ENCODE results near the gene CHST15. TPM values are rescaled to one million over a fixed set of nuclear protein-coding genes. Genes with fewer than 3 reads are reported as not detected.

Gene CHST15
- total and polyA plus RNA-seq, 8 donors: 4.8 to 17.3 (median 12.4) TPM

GRCh38 chr10:124138195-124138882 lies 44.9 kb upstream of the CHST15 start:
- TF ChIP-seq CTCF (IDR thresholded peaks at IDR 0.05): no peak

DNA sequence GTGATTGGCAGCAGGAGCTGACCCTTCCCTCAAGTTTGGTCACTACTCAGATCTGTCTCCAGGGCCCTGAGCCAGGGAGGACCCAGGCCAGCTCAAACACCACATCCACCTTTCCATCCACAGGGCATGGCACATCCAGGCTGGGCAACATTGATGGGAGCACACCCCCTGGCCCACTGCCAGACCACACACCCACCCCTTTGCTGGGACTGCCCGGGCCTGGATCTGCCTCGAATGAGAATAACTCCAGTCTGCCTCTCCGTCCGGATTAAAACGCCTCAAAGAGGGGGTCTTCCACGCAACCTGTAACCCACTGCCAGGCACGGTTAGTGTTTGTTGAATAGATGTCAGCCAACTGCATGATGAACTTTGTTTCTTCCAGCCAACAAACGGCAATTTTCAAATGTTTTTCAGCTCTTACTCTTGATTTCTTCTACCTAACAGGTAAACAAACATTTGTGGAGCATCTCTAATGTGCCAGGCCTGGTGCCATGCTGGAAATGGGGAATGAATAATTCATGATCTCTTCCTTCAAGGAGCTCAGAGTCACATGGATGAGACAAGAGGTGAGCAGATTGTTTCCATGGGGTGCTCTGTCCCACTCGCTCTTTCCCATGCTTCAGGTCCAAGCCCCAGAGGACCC lies 41.0 kb upstream of the CHST15 start:
- no peak for TF ChIP-seq CTCF (IDR thresholded peaks at IDR 0.05)
- WGBS, 2 donors: 78 to 84% methylated on average over 9 of the region's 9 CpGs
- Histone ChIP-seq H3K27me3 (no peaks in the 10 kb centered on the region), H3K4me1 (no peaks in the 10 kb centered on the region), H3K27ac (no peak overlapping the region), H3K36me3 (no peaks in the 10 kb centered on the region), H3K9me3 (no peaks in the 10 kb centered on the region), H3K4me3 (no peak overlapping the region)
- DNase-seq: no peak
- intact Hi-C loops (cut with DNase I): no loop called here
- ATAC-seq: no peak
- no peak for FAIRE-seq

More at GRCh38 chr10:124138195-124138882, 44.9 kb upstream of the CHST15 start:
- no peaks in the 10 kb centered on the region for H3K9me3 ChIP-seq
- FAIRE-seq (no peak), ATAC-seq (peak; percentile 60 to 91 (median 77)), DNase-seq (peak in 2 of 6 donors; percentile 13 to 52)
- peak overlapping the region in 3 of 4 donors; percentile 37 to 42 (median 38) for H3K27ac ChIP-seq
- intact Hi-C loops (cut with DNase I): no loop called here
- H3K36me3 ChIP-seq: no peaks in the 10 kb centered on the region
- no peaks in the 10 kb centered on the region for H3K4me1 ChIP-seq
- 55 to 60% methylated on average over 3 of the region's 3 CpGs for WGBS, 2 donors
- H3K27me3 ChIP-seq: no peaks in the 10 kb centered on the region
- no peak overlapping the region for H3K4me3 ChIP-seq

DNA sequence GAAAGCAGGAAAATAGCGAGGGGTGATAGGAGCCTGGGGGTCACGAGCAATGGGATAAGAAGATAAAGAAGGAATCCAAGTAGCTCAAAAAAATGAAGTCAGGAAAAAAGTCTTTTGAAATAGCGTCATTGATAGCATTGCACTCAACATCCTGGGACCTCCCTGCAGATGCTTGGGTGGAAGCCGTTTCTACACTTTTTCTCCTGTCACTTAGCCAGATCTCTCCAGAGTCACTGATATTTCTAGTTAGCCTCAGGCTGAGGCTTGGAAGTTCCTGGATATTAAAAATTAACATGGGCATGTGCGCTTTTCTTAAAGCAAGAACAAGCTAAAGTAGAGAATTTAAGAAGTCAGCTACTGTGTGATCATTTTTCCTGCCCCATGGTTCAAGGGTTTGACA lies 39.5 kb upstream of the CHST15 start:
- DNase-seq (no peak), FAIRE-seq (no peak), ATAC-seq (no peak)
- Histone ChIP-seq H3K9me3 (no peaks in the 10 kb centered on the region), H3K4me3 (no peak overlapping the region), H3K4me1 (no peaks in the 10 kb centered on the region), H3K27me3 (no peaks in the 10 kb centered on the region), H3K27ac (no peak overlapping the region), H3K36me3 (no peaks in the 10 kb centered on the region)
- WGBS, 2 donors: 48 to 61% methylated on average over 5 of the region's 5 CpGs
- no peak for TF ChIP-seq CTCF (IDR thresholded peaks at IDR 0.05)
- intact Hi-C loops (cut with DNase I): no loop called here

DNA sequence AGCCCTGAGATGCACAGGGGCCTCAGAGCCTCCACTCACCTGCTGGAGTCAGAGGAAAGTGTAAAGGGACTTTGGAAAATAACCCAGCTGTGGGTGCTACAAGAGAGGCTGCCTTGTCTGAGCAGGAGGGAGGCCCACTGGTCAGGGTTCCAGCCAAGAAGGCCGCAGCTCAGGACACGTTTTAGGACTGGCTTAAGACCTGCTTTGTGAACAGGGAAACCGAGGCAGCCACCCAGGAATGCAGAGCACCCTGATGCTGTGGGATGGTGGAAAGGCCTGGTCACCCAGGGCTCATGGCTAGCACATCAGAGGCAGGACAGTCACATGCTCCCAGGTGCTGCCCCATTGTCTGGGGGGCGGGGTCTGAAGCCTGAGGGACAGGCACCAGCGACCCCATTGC lies 38.9 kb upstream of the CHST15 start:
- Histone ChIP-seq H3K4me3 (no peak overlapping the region), H3K4me1 (no peaks in the 10 kb centered on the region), H3K9me3 (no peaks in the 10 kb centered on the region), H3K27ac (no peak overlapping the region), H3K36me3 (no peaks in the 10 kb centered on the region), H3K27me3 (no peaks in the 10 kb centered on the region)
- intact Hi-C loops (cut with DNase I): no loop called here
- no peak for DNase-seq
- no peak for TF ChIP-seq CTCF (IDR thresholded peaks at IDR 0.05)
- no peak for FAIRE-seq
- WGBS, 2 donors: 52 to 57% methylated on average over 5 of the region's 5 CpGs
- no peak for ATAC-seq

- Histone ChIP-seq H3K27me3 (no peaks in the 10 kb centered on the region), H3K4me3 (no peak overlapping the region), H3K4me1 (no peaks in the 10 kb centered on the region), H3K36me3 (no peaks in the 10 kb centered on the region), H3K9me3 (no peaks in the 10 kb centered on the region), H3K27ac (no peak overlapping the region)
- DNase-seq: no peak
- no peak for FAIRE-seq
- no peak for ATAC-seq
- no peak for TF ChIP-seq CTCF (IDR thresholded peaks at IDR 0.05)
- 73 to 80% methylated on average over 9 of the region's 9 CpGs for whole genome bisulfite sequencing, 2 donors
- intact Hi-C loops (cut with DNase I): no loop called here
Observed at GRCh38 chr10:124131172-124131571, 37.8 kb upstream of the CHST15 start.
